GM19328 (cell line): Measurements from ENCODE around the gene DUXA.

Source experiments
- ATAC-seq: cut with Tn5 transposase; IDR thresholded peaks from one replicate; pipeline ENCODE4 v1.9.1; 2021; ENCODE audit warnings: mild to moderate bottlenecking, moderate library complexity; ENCODE audit not compliant: unreplicated experiment

Gene DUXA

DNA sequence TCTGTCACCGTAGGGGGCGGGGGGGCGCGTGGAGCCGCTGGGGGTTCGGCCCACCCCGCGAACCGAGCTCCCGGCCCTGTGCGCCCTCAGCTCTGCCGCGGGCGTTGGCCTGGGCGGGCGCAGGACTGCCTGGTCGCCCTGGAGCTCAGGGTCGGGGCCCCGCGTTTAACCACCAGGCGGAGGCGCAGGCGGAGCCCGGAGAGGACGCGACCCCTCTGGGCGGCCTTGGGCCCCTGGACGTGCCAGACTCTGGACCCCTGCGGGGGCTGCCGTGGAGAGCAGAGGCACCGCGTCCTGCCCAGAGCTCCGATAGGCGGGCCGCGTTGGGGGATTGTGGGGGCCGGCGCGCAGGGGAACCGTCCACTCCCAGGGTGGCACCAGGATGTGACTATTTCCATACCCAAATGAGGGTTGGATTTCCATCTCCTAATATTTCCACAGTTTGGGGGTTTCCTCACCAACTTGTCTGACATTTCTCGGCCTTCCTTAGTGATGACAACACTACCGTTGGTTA, 60.5 kb downstream of the DUXA start:
- ATAC-seq: no peak

DNA sequence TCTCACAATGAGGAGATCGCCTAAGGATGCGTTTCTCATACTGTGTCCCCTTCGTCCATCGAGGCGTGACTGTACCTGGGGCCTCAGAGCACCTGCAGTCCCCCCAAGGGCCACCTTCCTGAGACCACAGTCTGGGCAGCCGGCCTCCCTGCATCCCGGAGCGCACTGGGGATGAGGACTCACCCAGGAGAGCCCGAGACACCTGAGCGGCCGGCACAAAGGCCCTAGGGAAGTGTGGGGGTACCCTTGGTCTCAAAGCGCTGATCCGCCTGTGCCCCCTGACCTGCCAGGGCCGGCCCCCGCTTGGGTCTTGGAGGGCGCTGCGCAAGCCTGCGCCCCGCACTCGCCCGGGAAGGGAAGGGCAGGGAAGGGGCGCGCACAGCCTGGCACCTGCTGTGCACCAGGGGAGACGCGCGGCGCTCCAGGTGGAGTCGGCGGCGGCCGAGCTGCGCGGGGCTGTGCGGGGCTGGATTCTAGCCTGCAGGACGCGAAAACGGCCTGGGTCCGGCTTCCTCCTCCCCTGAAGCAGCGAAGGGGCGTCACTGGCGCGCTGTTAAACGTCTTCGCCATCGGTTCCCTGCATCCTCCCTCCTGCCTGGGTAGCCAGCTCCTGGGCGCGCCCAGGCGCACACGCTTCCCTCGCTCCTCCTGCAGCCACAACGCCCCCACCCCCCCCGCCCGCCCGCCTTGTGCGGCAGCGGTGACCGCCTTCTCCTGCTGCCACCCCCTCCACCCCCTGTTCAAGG, 61.1 kb downstream of the DUXA start:
- ATAC-seq: no peak
